ENCODE results near the gene ZNF311. TPM values are rescaled to one million over a fixed set of nuclear protein-coding genes. Genes with fewer than 3 reads are reported as not detected.

ZNF311 gene
- 8.1 TPM for total RNA-seq

GRCh38 chr6:29005183-29005885 is at the start of gene ZNF311:
TSS of gene ZNF311 (minus strand) at chr6:29005315. CDS start at chr6:29003954, 1,361 bp downstream.

DNA sequence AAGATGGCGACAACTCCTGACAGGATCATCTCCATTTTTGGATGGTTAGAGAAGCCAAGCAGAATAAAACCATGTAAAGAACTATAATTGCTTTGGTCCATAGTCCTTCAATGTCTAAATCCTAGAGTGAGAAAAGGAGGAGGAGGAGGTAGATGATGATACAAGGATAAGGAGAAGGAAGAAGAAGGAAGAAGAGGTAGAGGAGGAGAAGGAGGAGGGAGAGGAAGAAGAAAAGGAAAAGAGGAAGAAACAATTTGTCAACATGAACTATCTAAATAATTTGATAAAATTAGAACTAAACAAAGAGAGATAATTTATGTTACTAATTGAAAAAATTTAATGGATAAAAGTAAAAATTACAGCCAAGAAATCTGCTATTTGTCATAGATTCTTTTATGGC is 40.0 kb upstream of the ZNF311 start, which contains the start of gene OR2W1:
OR2W1 (minus strand) TSS at position 101 of the 400 bp plus-strand sequence; CDS start at position 101, 0 bp downstream.

Small RNA genes lying within 50 kb of the gene (small RNA-seq; reads per million reads assigned to genes)
- gene RN7SL471P (ENCODE audit: low replicate concordance) = not detected

Other genes starting within 250 kb of the ZNF311 start
- gene TRIM27, start 81.3 kb downstream of the ZNF311 start, total RNA-seq = 97.0 TPM
- not detected for gene OR2W1, start 39.9 kb upstream of the ZNF311 start, total RNA-seq
- not detected for gene OR2B3, start 82.0 kb upstream of the ZNF311 start, total RNA-seq
- not detected for gene OR2J1, start 94.2 kb upstream of the ZNF311 start, total RNA-seq
- not detected for gene OR2J3, start 102.7 kb upstream of the ZNF311 start, total RNA-seq
- not detected for gene OR2J2, start 165.6 kb upstream of the ZNF311 start, total RNA-seq